GM12878 (cell line): ENCODE measurements around the gene TMEM109. TPM values are rescaled to one million over a fixed set of nuclear protein-coding genes. Genes with fewer than 3 reads are reported as not detected.

ENCODE experiments used
- ATF7 ChIP-seq: fragments of 450-650 bp; IDR thresholded peaks from 2 replicates; pipeline ENCODE4 v1.6.1; 2016; ENCODE audit warnings: low read depth, mild to moderate bottlenecking
- BACH1 ChIP-seq: fragments of 450-650 bp; IDR thresholded peaks from 2 replicates; pipeline ENCODE4 v1.6.1; 2017; ENCODE audit warnings: mild to moderate bottlenecking, borderline replicate concordance
- CBX3 ChIP-seq: fragments of 200-600 bp; sonication (generic); IDR thresholded peaks from 2 replicates; pipeline ENCODE4 v1.6.1; 2016; ENCODE audit warnings: low read depth, borderline replicate concordance
- HDGF ChIP-seq: fragments of 450-650 bp; IDR thresholded peaks from 2 replicates; pipeline ENCODE4 v1.6.1; 2016; ENCODE audit warnings: antibody characterized with exemption
- IRF4 ChIP-seq: IDR thresholded peaks from 2 replicates; pipeline ENCODE4 v1.6.1; 2011; ENCODE audit warnings: low read depth, low read length
- MEF2B ChIP-seq: fragments of 450-650 bp; IDR thresholded peaks from 2 replicates; pipeline ENCODE4 v1.6.1; 2018; ENCODE audit warnings: mild to moderate bottlenecking, moderate library complexity; ENCODE audit not compliant: partially characterized antibody, poor library complexity, severe bottlenecking
- NR2C1 ChIP-seq: fragments of 450-650 bp; IDR thresholded peaks from 2 replicates; pipeline ENCODE4 v1.6.1; 2017; ENCODE audit warnings: antibody characterized with exemption, mild to moderate bottlenecking, moderate library complexity
- RAD51 ChIP-seq: fragments of 450-650 bp; IDR thresholded peaks from 2 replicates; pipeline ENCODE4 v1.6.1; 2016; ENCODE audit warnings: moderate library complexity, mild to moderate bottlenecking, inconsistent platforms
- RB1 ChIP-seq: fragments of 450-650 bp; formaldehyde crosslinking; IDR thresholded peaks from 2 replicates; pipeline ENCODE4 v1.6.1; 2017; ENCODE audit warnings: mild to moderate bottlenecking, borderline replicate concordance
- SMAD1 ChIP-seq: fragments of 450-650 bp; IDR thresholded peaks from 2 replicates; pipeline ENCODE4 v1.6.1; 2018; ENCODE audit warnings: mild to moderate bottlenecking, low read depth; ENCODE audit not compliant: partially characterized antibody
- TBL1XR1 ChIP-seq: IDR thresholded peaks from 2 replicates; pipeline ENCODE4 v1.6.1; 2012; ENCODE audit warnings: low read depth, low read length, improper control_type of control experiment
- ZNF274 ChIP-seq: IDR thresholded peaks from one replicate; pipeline ENCODE4 v1.8.0; 2011; ENCODE audit not compliant: insufficient read length, insufficient read depth
- ZNF622 ChIP-seq: fragments of 450-650 bp; IDR thresholded peaks from 2 replicates; pipeline ENCODE4 v1.6.1; 2017; ENCODE audit warnings: mild to moderate bottlenecking, inconsistent platforms
- polyA plus RNA-seq, 11 experiments: library from polyadenylated mRNA; depleted of rRNA in 4 of 11; unstranded in 6 of 11; stranded (reverse) in 5 of 11; fragments of >200 nt; fragmentation: Nextera tagmentation in 4 of 11; fragmentation: Illumina TruSeq in 1 of 11; extraction: Ambion mirVana in 4 of 11; extraction: Trizol in 1 of 11; gene quantifications; 1 replicate in 1 of 11; 2 replicates in 10 of 11; pipeline versions ENCODE4 v1.2.1 to v1.2.3, GENCODE V29; 2011 to 2016; ENCODE audit warnings: inconsistent platforms in 2 of 11, missing spikeins in 2 of 11, low read depth in 1 of 11
- total RNA-seq, 4 experiments: library from RNA; depleted of rRNA in 3 of 4; stranded (reverse); fragments of >200 nt in 3 of 4; fragmentation: Illumina TruSeq in 1 of 4; extraction: Trizol in 1 of 4; gene quantifications; 2 replicates each; pipeline versions ENCODE4 v1.2.1 to v1.2.3, GENCODE V29; 2013 to 2021
- TF ChIP-seq, protein P1 (sequence below): fragments of 150-350 bp; IDR thresholded peaks from 2 replicates; pipeline ENCODE4 v1.6.1; 2016; ENCODE audit warnings: low read depth, low read length
- TF ChIP-seq, protein P2 (sequence below): fragments of 450-650 bp; IDR thresholded peaks from 2 replicates; pipeline ENCODE4 v1.6.1; 2014; ENCODE audit warnings: mild to moderate bottlenecking
- TF ChIP-seq, protein P3 (sequence below): fragments of 450-650 bp; formaldehyde crosslinking; IDR thresholded peaks from 2 replicates; pipeline ENCODE4 v1.5.0; 2022; ENCODE audit warnings: mild to moderate bottlenecking, missing genetic modification characterization
- TF ChIP-seq, protein P4 (sequence below): IDR thresholded peaks from 2 replicates; pipeline ENCODE4 v1.6.1; 2011; ENCODE audit warnings: borderline replicate concordance, low read depth, mild to moderate bottlenecking, moderate library complexity, mixed read lengths, low read length; ENCODE audit not compliant: insufficient read depth; ENCODE audit errors: extremely low read length
- TF ChIP-seq, protein P5 (sequence below): fragments of 450-650 bp; IDR thresholded peaks from 2 replicates; pipeline ENCODE4 v1.6.1; 2017; ENCODE audit warnings: mild to moderate bottlenecking, low read depth, inconsistent platforms; ENCODE audit not compliant: poor library complexity, severe bottlenecking

The TMEM109 gene
- total and polyA plus RNA-seq, 10 of the 15 experiments (the other 5 are each of a cell fraction or from before 2014, with no cell fraction given), result 21.9 to 199 (median 85.2) TPM

DNA sequence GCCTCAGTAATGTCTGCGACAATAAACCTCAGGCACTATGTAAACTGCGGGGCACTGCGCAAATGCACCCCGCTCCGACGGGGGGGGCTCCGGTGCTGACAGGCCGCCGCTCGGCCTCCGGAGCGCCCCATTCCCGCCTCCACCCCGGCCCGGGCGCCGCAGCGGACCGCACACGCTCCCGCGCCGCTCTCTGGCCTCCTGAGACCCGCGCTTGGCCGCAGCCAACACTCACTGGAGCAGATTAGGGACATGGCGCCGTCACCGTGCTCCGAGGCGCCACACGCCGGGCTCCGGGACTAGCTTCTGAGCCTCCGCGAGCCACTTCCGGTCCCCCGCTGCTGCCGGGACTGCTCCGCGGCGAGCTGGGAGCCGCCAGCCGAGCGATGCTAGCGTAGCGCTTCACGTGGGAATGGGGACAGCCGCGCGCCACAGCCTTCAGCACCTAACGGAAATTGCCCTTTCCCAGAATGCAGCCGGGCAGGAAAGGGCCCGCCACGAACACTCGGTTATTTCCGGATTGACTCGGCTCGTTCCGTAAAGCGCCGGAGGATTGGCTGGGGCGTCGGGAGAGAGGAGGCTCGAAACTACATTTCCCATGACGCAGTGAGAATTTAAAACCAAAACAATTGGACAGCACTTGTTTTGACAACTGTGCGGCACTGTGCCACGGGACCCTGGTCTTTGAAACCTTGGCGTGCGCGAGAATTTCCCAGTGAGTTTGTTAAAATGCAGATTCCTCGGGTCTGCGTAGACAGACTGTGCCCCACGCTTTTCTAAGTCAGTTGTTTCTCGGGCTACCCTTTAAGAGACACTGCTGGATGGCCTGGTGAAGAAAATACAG, 7.6 kb upstream of the TMEM109 start, which contains the start of gene PRPF19 (continued):
- TF ChIP-seq, protein P1, sequence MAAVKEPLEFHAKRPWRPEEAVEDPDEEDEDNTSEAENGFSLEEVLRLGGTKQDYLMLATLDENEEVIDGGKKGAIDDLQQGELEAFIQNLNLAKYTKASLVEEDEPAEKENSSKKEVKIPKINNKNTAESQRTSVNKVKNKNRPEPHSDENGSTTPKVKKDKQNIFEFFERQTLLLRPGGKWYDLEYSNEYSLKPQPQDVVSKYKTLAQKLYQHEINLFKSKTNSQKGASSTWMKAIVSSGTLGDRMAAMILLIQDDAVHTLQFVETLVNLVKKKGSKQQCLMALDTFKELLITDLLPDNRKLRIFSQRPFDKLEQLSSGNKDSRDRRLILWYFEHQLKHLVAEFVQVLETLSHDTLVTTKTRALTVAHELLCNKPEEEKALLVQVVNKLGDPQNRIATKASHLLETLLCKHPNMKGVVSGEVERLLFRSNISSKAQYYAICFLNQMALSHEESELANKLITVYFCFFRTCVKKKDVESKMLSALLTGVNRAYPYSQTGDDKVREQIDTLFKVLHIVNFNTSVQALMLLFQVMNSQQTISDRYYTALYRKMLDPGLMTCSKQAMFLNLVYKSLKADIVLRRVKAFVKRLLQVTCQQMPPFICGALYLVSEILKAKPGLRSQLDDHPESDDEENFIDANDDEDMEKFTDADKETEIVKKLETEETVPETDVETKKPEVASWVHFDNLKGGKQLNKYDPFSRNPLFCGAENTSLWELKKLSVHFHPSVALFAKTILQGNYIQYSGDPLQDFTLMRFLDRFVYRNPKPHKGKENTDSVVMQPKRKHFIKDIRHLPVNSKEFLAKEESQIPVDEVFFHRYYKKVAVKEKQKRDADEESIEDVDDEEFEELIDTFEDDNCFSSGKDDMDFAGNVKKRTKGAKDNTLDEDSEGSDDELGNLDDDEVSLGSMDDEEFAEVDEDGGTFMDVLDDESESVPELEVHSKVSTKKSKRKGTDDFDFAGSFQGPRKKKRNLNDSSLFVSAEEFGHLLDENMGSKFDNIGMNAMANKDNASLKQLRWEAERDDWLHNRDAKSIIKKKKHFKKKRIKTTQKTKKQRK, result no peak
- TF ChIP-seq RB1, result no peak
- no peak for TF ChIP-seq HDGF
- TF ChIP-seq, protein P2, sequence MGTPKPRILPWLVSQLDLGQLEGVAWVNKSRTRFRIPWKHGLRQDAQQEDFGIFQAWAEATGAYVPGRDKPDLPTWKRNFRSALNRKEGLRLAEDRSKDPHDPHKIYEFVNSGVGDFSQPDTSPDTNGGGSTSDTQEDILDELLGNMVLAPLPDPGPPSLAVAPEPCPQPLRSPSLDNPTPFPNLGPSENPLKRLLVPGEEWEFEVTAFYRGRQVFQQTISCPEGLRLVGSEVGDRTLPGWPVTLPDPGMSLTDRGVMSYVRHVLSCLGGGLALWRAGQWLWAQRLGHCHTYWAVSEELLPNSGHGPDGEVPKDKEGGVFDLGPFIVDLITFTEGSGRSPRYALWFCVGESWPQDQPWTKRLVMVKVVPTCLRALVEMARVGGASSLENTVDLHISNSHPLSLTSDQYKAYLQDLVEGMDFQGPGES, result no peak
- TF ChIP-seq, protein P3, sequence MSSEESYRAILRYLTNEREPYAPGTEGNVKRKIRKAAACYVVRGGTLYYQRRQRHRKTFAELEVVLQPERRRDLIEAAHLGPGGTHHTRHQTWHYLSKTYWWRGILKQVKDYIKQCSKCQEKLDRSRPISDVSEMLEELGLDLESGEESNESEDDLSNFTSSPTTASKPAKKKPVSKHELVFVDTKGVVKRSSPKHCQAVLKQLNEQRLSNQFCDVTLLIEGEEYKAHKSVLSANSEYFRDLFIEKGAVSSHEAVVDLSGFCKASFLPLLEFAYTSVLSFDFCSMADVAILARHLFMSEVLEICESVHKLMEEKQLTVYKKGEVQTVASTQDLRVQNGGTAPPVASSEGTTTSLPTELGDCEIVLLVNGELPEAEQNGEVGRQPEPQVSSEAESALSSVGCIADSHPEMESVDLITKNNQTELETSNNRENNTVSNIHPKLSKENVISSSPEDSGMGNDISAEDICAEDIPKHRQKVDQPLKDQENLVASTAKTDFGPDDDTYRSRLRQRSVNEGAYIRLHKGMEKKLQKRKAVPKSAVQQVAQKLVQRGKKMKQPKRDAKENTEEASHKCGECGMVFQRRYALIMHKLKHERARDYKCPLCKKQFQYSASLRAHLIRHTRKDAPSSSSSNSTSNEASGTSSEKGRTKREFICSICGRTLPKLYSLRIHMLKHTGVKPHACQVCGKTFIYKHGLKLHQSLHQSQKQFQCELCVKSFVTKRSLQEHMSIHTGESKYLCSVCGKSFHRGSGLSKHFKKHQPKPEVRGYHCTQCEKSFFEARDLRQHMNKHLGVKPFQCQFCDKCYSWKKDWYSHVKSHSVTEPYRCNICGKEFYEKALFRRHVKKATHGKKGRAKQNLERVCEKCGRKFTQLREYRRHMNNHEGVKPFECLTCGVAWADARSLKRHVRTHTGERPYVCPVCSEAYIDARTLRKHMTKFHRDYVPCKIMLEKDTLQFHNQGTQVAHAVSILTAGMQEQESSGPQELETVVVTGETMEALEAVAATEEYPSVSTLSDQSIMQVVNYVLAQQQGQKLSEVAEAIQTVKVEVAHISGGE, result no peak
- no peak for TF ChIP-seq NR2C1
- TF ChIP-seq ZNF274, result no peak
- TF ChIP-seq CBX3, result no peak
- TF ChIP-seq, protein P4, sequence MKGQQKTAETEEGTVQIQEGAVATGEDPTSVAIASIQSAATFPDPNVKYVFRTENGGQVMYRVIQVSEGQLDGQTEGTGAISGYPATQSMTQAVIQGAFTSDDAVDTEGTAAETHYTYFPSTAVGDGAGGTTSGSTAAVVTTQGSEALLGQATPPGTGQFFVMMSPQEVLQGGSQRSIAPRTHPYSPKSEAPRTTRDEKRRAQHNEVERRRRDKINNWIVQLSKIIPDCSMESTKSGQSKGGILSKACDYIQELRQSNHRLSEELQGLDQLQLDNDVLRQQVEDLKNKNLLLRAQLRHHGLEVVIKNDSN, result peak; percentile 61
- peak; percentile 78 for TF ChIP-seq RAD51
- TF ChIP-seq BACH1, result peak; percentile 63; the same call in 1 of the 2 replicates
- no peak for TF ChIP-seq SMAD1
- no peak for TF ChIP-seq ATF7
- TF ChIP-seq, protein P5, sequence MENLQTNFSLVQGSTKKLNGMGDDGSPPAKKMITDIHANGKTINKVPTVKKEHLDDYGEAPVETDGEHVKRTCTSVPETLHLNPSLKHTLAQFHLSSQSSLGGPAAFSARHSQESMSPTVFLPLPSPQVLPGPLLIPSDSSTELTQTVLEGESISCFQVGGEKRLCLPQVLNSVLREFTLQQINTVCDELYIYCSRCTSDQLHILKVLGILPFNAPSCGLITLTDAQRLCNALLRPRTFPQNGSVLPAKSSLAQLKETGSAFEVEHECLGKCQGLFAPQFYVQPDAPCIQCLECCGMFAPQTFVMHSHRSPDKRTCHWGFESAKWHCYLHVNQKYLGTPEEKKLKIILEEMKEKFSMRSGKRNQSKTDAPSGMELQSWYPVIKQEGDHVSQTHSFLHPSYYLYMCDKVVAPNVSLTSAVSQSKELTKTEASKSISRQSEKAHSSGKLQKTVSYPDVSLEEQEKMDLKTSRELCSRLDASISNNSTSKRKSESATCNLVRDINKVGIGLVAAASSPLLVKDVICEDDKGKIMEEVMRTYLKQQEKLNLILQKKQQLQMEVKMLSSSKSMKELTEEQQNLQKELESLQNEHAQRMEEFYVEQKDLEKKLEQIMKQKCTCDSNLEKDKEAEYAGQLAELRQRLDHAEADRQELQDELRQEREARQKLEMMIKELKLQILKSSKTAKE, result no peak
- TF ChIP-seq TBL1XR1, result peak; percentile 31; the same call in 1 of the 2 replicates
- TF ChIP-seq IRF4, result no peak
- no peak for TF ChIP-seq ZNF622
- TF ChIP-seq MEF2B, result no peak
